ENCODE data around the gene TBX15.

The TBX15 gene

DNA sequence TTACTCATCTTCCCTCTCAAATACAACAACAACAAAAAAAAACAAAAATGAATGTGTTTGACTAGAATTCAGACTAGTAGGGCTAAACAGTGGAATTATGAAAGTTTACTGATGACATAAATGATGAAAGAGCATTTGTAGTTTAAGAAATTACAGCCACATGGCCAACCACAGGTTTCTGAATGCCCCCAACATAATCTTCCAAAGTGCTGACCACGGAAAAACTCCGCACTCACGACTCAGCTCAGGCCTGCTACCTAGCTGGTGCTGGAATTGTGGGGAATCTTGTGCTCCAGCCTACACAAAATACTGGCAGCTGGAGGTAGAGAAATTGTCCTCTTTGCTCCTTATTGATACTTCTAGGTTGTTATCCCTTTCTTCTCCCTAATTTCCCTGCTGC, 23.6 kb upstream of the TBX15 start:
- no peak overlapping the region for H3K27ac ChIP-seq
- TF ChIP-seq, protein P1, sequence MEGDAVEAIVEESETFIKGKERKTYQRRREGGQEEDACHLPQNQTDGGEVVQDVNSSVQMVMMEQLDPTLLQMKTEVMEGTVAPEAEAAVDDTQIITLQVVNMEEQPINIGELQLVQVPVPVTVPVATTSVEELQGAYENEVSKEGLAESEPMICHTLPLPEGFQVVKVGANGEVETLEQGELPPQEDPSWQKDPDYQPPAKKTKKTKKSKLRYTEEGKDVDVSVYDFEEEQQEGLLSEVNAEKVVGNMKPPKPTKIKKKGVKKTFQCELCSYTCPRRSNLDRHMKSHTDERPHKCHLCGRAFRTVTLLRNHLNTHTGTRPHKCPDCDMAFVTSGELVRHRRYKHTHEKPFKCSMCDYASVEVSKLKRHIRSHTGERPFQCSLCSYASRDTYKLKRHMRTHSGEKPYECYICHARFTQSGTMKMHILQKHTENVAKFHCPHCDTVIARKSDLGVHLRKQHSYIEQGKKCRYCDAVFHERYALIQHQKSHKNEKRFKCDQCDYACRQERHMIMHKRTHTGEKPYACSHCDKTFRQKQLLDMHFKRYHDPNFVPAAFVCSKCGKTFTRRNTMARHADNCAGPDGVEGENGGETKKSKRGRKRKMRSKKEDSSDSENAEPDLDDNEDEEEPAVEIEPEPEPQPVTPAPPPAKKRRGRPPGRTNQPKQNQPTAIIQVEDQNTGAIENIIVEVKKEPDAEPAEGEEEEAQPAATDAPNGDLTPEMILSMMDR (conservative IDR thresholded peaks at IDR 0.05), result no peak
- no peak for TF ChIP-seq ZFX (IDR thresholded peaks at IDR 0.05)

DNA sequence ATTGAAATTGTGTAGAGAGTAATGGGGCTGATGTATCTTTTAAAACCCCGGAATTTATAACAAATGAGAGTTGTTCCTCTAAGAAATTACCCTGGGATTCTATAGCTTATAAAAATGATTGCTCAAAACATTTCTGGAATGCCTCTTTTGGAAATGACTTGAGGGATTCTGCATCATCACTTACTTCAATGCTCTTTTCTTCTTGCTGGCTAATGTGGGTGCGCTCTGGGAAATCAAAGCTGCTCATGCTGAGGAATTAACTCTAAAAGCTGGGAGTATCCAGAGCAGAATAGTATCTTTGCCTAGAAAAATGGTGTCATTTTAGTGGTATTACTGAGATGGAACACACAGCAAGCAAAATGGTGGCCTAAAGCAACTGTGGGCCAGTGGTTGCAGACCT, 23.0 kb upstream of the TBX15 start:
- no peak overlapping the region for H3K27ac ChIP-seq
- TF ChIP-seq, protein P1 (conservative IDR thresholded peaks at IDR 0.05), result no peak
- TF ChIP-seq ZFX (IDR thresholded peaks at IDR 0.05), result no peak

DNA sequence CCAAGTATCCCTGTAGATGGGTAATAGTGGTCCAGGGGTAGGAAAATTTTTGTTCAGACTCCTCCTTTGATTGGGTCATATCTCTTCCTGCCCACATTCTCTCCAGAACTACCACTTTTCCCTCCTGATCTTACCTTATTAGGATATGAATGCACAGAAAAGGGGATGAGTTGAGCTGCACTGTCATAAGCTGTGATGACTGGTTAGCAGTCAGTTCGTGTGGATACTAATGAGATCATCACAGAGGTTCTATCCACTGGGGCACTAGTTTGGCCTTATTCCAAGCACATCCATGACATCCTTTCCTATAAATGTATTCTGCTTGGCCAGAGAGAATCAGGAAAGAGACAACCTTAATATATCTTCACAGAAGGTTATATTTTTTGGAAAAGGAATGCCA, 22.1 kb upstream of the TBX15 start:
- no peak for TF ChIP-seq ZFX (IDR thresholded peaks at IDR 0.05)
- TF ChIP-seq, protein P1 (conservative IDR thresholded peaks at IDR 0.05), result no peak
- H3K27ac ChIP-seq, result no peak overlapping the region

DNA sequence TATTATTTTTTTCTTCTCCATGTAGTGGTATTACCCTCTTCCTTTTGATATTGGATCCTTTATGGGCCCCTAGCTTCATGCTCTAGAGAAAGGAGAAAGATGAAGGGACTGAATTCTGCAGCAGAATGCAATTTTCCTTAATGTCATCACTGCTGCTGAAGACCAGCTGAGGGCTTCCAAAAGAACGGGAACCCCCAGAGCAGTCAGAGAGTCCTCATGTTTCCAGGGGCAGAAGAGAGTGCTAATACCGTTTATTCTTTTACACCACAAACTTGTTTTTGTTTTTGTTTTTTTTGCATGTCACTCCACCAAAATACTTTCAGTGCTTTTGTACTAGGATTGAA, 21.1 kb upstream of the TBX15 start:
- TF ChIP-seq, protein P1 (conservative IDR thresholded peaks at IDR 0.05), result no peak
- TF ChIP-seq ZFX (IDR thresholded peaks at IDR 0.05), result no peak

DNA sequence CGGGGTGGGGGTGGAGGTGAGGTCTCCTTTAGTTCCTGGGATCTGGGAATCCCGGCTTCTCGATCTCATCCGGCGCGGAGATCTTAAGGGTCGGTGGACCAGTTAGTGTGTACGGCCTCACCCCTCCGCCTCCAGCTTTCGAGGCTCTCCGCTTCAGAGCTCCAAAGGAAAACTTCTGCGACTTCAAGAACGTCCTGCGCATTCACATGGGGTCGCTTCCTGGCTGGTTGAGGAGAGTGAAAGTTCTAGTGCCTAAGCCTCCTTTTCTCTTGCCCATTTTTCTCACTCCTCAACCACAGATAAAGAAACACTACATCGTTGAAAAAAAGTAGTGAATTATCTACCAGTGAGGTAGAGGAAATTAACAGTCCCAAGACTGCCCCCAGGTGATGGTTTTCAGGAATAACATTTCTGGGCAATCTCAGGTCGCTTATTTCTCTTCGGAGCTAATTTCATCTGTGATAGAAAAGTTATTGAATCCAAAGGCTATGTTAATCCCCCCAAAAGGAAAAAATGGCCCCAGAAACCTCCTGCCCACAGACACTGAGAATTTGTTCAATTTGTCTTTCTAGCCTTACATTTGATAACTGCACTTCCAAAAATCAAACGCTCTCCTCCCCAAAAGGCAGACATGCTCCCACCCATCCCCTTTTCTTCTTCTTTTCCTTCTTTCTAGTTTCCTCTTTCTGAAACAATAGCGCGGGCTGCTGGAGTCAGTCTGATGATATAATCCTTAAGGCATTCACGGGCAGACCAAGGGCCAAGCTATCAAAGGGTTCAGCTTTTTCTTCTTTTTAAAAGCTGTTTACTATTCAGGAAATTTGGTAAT, 20.6 kb upstream of the TBX15 start:
- TF ChIP-seq, protein P1 (conservative IDR thresholded peaks at IDR 0.05), result peak; percentile 78
- no peak for TF ChIP-seq ZFX (IDR thresholded peaks at IDR 0.05)

More for the DNA sequence above, 21.1 kb upstream of the TBX15 start:
- H3K27ac ChIP-seq, result no peak overlapping the region

DNA sequence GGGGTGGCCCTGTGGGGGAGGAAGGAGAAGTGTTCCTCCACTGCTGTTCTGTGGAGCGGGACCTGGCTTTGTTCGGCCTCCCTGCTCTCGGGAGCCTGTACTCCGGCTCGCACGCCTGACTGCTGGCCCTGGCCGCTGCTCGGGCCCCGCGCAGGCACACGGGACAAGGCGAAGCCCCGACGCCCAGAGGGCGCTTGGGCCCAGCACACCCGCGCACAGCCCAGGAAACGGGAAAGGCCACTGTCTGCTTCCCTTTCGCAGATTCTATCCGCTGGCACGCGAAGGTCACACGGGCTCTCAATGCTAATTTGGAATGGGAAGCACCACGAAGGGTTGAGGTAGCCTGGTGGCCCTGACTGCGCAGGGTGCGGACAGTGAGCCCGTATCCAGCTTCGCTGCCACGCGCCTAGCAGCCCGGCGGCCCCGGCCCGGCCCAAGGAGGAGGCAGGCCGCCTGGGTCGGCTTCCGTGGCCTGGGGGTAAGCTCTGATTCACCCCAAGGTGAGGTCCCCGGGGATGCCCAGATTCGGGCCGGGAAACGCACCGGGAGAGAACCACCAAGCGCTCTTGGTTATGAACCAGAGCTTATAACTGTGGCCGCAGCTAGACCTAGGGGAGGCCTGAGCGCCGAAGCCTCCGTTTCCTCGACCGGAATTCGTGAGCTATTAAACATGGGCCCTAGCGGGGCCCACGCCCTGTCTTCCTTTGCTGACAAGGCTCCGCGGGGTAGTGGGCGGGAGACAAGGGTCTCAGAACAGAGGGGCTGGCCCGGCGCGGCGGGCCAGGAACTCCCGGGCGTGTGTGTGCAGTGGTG, 19.7 kb upstream of the TBX15 start:
- no peak for TF ChIP-seq ZFX (IDR thresholded peaks at IDR 0.05)
- TF ChIP-seq, protein P1 (conservative IDR thresholded peaks at IDR 0.05), result no peak
- H3K27ac ChIP-seq, result no peak overlapping the region

More for the DNA sequence above, 20.6 kb upstream of the TBX15 start:
- no peak overlapping the region for H3K27ac ChIP-seq

DNA sequence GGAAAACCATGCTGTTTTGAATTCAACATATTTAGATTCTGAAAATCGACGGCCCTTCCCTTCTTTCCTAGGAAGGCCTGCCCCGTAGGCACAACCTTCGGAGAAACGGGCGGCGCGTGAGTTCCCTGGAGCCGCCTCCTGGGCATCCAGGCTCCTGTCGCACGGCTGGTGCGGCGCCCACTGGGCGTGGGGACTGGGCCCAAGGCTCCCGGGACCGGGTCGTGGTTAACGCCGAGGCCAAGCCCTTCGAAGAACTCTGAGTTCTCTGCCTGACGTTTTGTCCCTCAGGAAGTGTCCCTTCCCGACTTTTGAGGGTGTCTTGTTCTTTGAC, 19.2 kb upstream of the TBX15 start:
- TF ChIP-seq ZFX (IDR thresholded peaks at IDR 0.05), result no peak
- TF ChIP-seq, protein P1 (conservative IDR thresholded peaks at IDR 0.05), result no peak
- no peak overlapping the region for H3K27ac ChIP-seq
